Measurements from ENCODE around the gene SPACA5B.
"Not testable (repeated sequence)": the region's sequence is repeated elsewhere in the genome, so short reads cannot be mapped to it uniquely, and the experiment has no call there.

Gene SPACA5B

GRCh38 chrX:48179691-48180090 is 49.3 kb downstream of the SPACA5B start:
- no peak overlapping the region for H3K27ac ChIP-seq

GRCh38 chrX:48180811-48181210 is 50.4 kb downstream of the SPACA5B start:
- Histone ChIP-seq H3K27ac (no peak overlapping the region), H3K4me3 (no peak overlapping the region)
- no peak for TF ChIP-seq CTCF (IDR thresholded peaks at IDR 0.05)
- DNase-seq (ENCODE audit: low spot score), result no peak

More at GRCh38 chrX:48179691-48180090, 49.3 kb downstream of the SPACA5B start:
- H3K4me3 ChIP-seq, result no peak overlapping the region
- no peak for TF ChIP-seq CTCF (IDR thresholded peaks at IDR 0.05)
- no peak for DNase-seq (ENCODE audit: low spot score)

- not testable (repeated sequence) for H3K27ac ChIP-seq; DNase-seq (ENCODE audit: low spot score); H3K4me3 ChIP-seq
These were observed 51.5 kb downstream of the SPACA5B start for GRCh38 chrX:48181882-48182281.

Data from coronary artery (tissue), 2 donors.